ENCODE data around the gene TENM4. TPM values are rescaled to one million over a fixed set of nuclear protein-coding genes. Genes with fewer than 3 reads are reported as not detected.

The TENM4 gene
- polyA plus RNA-seq, 1 of the 3 experiments (the other 2 are of a cell fraction), result 16.7 TPM

GRCh38 chr11:79082280-79082679 is 358.6 kb downstream of the TENM4 start:
- Histone ChIP-seq H3K9me3 (no peaks in the 10 kb centered on the region), H3K9me2 (no peaks in the 10 kb centered on the region), H4K20me1 (ENCODE audit: insufficient read depth) (no peaks in the 10 kb centered on the region), H3K27ac (ENCODE audit: low read depth in 2 of 2, low read length in 1 of 2) (peak overlapping the region; percentile 50 to 85; a peak in 3 of 4 replicates), H3K27me3 (ENCODE audit: insufficient read depth) (no peaks in the 10 kb centered on the region), H3K79me2 (ENCODE audit: insufficient read depth) (no peaks in the 10 kb centered on the region), H2AFZ (ENCODE audit: low read depth) (no peak overlapping the region), H3K4me1 (ENCODE audit: control insufficient read depth in 1 of 2, insufficient read depth in 2 of 2, low read depth in 1 of 2, low read length in 1 of 2) (peaks cover 41 to 62% of the 10 kb centered on the region in 2 experiments), H3F3A (replicated peaks; ENCODE audit: insufficient read depth) (peaks cover 15% of the 10 kb centered on the region), H3K4me2 (no peak overlapping the region), H3K36me3 (replicated peaks in 1 of 2; ENCODE audit: control insufficient read depth in 1 of 2, insufficient read depth in 2 of 2, low read length in 1 of 2) (no peaks in the 10 kb centered on the region), H3K9ac (no peak overlapping the region), H3K4me3 (ENCODE audit: low read depth in 2 of 2, low read length in 1 of 2) (no peak overlapping the region)
- no peak for DNase-seq
- ChIA-PET CTCF (interaction anchor here (1.2 to 4.1 kb wide), 4 partner anchors 16 to 436 kb away, joined by 3 to 18 read pairs (median 7); no protein-coding TSS in a partner anchor), POLR2A (no interaction called here)
- TF ChIP-seq POLR2AphosphoS5 (IDR thresholded peaks at IDR 0.05; ENCODE audit: low read depth, low read length) (no peak), YY1 (IDR thresholded peaks at IDR 0.05; ENCODE audit: low read depth) (no peak), RXRA (IDR thresholded peaks at IDR 0.05; ENCODE audit: borderline replicate concordance, low read depth) (no peak), NRF1 (IDR thresholded peaks at IDR 0.05; ENCODE audit: low read depth, low read length) (no peak), RFX5 (IDR thresholded peaks at IDR 0.05; ENCODE audit: low read length) (no peak), GATA2 (CRISPR knock-in tag; IDR thresholded peaks at IDR 0.05) (no peak), USF2 (IDR thresholded peaks at IDR 0.05; ENCODE audit: borderline replicate concordance, low read depth, low read length) (no peak), MEF2A (IDR thresholded peaks at IDR 0.05; ENCODE audit: borderline replicate concordance, low read depth) (no peak)
- WGBS (ENCODE audit: low lambda C conversion rate), result 94% methylated on average over 4 of the region's 4 CpGs

- TF ChIP-seq TAF1 (IDR thresholded peaks at IDR 0.05; ENCODE audit: borderline replicate concordance, low read depth, low read length), result no peak
- no peak for TF ChIP-seq FOXJ3 (CRISPR knock-in tag; IDR thresholded peaks at IDR 0.05)
- 0 out of 2 replicates have a peak, but pooled peaks have one; percentile 37 for TF ChIP-seq YY1 (IDR thresholded peaks at IDR 0.05; ENCODE audit: low read depth)
- no peak for TF ChIP-seq ZBTB33 (IDR thresholded peaks at IDR 0.05; ENCODE audit: borderline replicate concordance, low read depth)
- no peak for TF ChIP-seq POLR2AphosphoS5 (IDR thresholded peaks at IDR 0.05; ENCODE audit: low read depth, low read length)
- no peak for TF ChIP-seq RXRA (IDR thresholded peaks at IDR 0.05; ENCODE audit: borderline replicate concordance, low read depth)
- TF ChIP-seq TCF12 (IDR thresholded peaks at IDR 0.05), result peak; percentile 38
- peak; percentile 21; the same call in 1 of the 2 replicates for TF ChIP-seq MAX (IDR thresholded peaks at IDR 0.05; ENCODE audit: low read depth)
- TF ChIP-seq RCOR1 (IDR thresholded peaks at IDR 0.05; ENCODE audit: low read length), result no peak
- Histone ChIP-seq H3F3A (replicated peaks; ENCODE audit: insufficient read depth) (peaks cover 7% of the 10 kb centered on the region), H3K9ac (no peak overlapping the region), H3K4me2 (no peak overlapping the region), H3K9me2 (no peaks in the 10 kb centered on the region), H3K79me2 (ENCODE audit: insufficient read depth) (no peaks in the 10 kb centered on the region), H3K36me3 (replicated peaks in 1 of 2; ENCODE audit: control insufficient read depth in 1 of 2, insufficient read depth in 2 of 2, low read length in 1 of 2) (no peaks in the 10 kb centered on the region), H3K4me1 (ENCODE audit: control insufficient read depth in 1 of 2, insufficient read depth in 2 of 2, low read depth in 1 of 2, low read length in 1 of 2) (peaks cover 36 to 64% of the 10 kb centered on the region in 2 experiments), H4K20me1 (ENCODE audit: insufficient read depth) (no peaks in the 10 kb centered on the region), H3K27ac (ENCODE audit: low read depth in 2 of 2, low read length in 1 of 2) (peak overlapping the region; percentile 50 to 85), H3K27me3 (ENCODE audit: insufficient read depth) (no peaks in the 10 kb centered on the region), H3K4me3 (ENCODE audit: low read depth in 2 of 2, low read length in 1 of 2) (no peak overlapping the region), H2AFZ (ENCODE audit: low read depth) (no peak overlapping the region; the same call in 1 of the 2 replicates), H3K9me3 (no peaks in the 10 kb centered on the region)
- DNase-seq, result no peak
- ChIA-PET POLR2A (no interaction called here), CTCF (interaction anchor here (1.1 to 4.1 kb wide), 5 partner anchors 17 to 435 kb away, joined by 3 to 18 read pairs (median 6); no protein-coding TSS in a partner anchor)
- WGBS (ENCODE audit: low lambda C conversion rate), result 52% methylated on average over 7 of the region's 7 CpGs
Measured at GRCh38 chr11:79081471-79082031, 359.3 kb downstream of the TENM4 start.

All from SK-N-SH (cell line).